Parathyroid adenoma (tissue), 2 donors: ENCODE measurements around the gene NRIP1.

Source experiments
- H2AFZ ChIP-seq: fragments of 300-600 bp; sonication (generic); one replicate; pipeline ENCODE4 v1.7.0; 2017; ENCODE audit warnings: antibody characterized with exemption, mild to moderate bottlenecking
- H3K27ac ChIP-seq: fragments of 300-600 bp; sonication (generic); one replicate; pipeline ENCODE4 v1.7.0; 2017
- H3K27me3 ChIP-seq: fragments of 300-600 bp; sonication (generic); one replicate; pipeline ENCODE4 v1.7.0; 2017; ENCODE audit warnings: low read length; ENCODE audit not compliant: control insufficient read depth, insufficient read depth
- H3K36me3 ChIP-seq: fragments of 300-600 bp; sonication (generic); one replicate; pipeline ENCODE4 v1.7.0; 2017; ENCODE audit warnings: low read length; ENCODE audit not compliant: control insufficient read depth, insufficient read depth
- H3K4me1 ChIP-seq: fragments of 300-600 bp; sonication (generic); one replicate; pipeline ENCODE4 v1.7.0; 2017; ENCODE audit warnings: control low read depth
- H3K4me2 ChIP-seq: fragments of 300-600 bp; sonication (generic); one replicate; pipeline ENCODE4 v1.7.0; 2017; ENCODE audit warnings: low read length
- H3K4me3 ChIP-seq: fragments of 300-600 bp; sonication (generic); one replicate; pipeline ENCODE4 v1.7.0; 2017; ENCODE audit warnings: low read depth, low read length
- H3K79me2 ChIP-seq: fragments of 300-600 bp; sonication (generic); one replicate; pipeline ENCODE4 v1.7.0; 2017; ENCODE audit warnings: control low read depth
- H3K9ac ChIP-seq: fragments of 300-600 bp; sonication (generic); one replicate; pipeline ENCODE4 v1.7.0; 2017; ENCODE audit warnings: mild to moderate bottlenecking
- H3K9me3 ChIP-seq: fragments of 300-600 bp; sonication (generic); one replicate; pipeline ENCODE4 v1.7.0; 2017; ENCODE audit warnings: low read length; ENCODE audit not compliant: control insufficient read depth
- TF ChIP-seq, protein P1 (sequence below): fragments of 300-600 bp; sonication (generic); IDR thresholded peaks from one replicate; pipeline ENCODE4 v1.7.0; 2017; ENCODE audit warnings: antibody characterized with exemption, mild to moderate bottlenecking
- donor health status: primary hyperparathyroidism.

NRIP1 gene

DNA sequence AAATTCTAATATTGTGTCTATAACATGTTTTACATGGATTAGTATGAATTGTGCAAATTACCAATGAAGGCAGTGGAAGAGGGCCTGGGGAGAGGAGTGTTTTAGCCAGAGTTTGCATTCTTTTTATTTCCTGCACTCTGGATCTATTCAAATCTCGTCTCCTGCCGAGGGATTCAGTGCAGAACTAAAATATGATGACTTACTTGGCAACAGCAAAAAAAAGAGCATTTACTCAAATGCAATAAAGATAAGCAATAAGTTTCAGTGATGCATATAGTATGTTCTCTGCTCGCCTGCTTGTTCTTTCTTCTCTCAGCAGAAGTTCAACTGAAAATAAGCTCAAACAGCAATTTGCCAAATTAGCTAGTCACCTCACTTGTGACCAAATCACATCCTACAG, 33.4 kb upstream of the NRIP1 start:
- TF ChIP-seq, protein P1, sequence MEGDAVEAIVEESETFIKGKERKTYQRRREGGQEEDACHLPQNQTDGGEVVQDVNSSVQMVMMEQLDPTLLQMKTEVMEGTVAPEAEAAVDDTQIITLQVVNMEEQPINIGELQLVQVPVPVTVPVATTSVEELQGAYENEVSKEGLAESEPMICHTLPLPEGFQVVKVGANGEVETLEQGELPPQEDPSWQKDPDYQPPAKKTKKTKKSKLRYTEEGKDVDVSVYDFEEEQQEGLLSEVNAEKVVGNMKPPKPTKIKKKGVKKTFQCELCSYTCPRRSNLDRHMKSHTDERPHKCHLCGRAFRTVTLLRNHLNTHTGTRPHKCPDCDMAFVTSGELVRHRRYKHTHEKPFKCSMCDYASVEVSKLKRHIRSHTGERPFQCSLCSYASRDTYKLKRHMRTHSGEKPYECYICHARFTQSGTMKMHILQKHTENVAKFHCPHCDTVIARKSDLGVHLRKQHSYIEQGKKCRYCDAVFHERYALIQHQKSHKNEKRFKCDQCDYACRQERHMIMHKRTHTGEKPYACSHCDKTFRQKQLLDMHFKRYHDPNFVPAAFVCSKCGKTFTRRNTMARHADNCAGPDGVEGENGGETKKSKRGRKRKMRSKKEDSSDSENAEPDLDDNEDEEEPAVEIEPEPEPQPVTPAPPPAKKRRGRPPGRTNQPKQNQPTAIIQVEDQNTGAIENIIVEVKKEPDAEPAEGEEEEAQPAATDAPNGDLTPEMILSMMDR, result no peak

DNA sequence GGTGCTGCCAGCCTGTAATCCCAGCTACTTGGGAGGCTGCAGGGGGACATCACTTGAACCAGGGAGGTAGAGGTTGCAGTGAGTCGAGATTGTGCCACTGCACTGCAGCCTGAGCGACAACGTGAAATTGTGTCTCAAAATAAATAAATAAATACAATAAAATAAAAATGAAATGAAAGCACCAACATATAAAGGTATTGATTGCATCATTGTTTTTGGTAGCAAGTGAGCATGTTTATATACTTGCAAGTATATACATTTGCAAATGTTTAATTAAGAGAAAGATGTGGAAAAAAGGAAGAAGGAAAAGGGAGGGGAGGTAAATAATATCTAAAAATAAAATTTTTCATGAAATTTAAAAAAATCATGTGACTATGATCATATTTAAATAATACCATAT, 32.8 kb upstream of the NRIP1 start:
- TF ChIP-seq, protein P1, result no peak
- H3K4me1 ChIP-seq, result peaks cover 5% of the 10 kb centered on the region
- H3K4me2 ChIP-seq, result no peak overlapping the region
- H3K4me3 ChIP-seq, result no peak overlapping the region
- no peaks in the 10 kb centered on the region for H3K79me2 ChIP-seq
- no peaks in the 10 kb centered on the region for H3K27me3 ChIP-seq
- H2AFZ ChIP-seq, result no peak overlapping the region
- H3K27ac ChIP-seq, result no peak overlapping the region
- no peaks in the 10 kb centered on the region for H3K9me3 ChIP-seq
- H3K36me3 ChIP-seq, result no peaks in the 10 kb centered on the region
- no peak overlapping the region for H3K9ac ChIP-seq

More for the DNA sequence above, 33.4 kb upstream of the NRIP1 start:
- H3K79me2 ChIP-seq, result no peaks in the 10 kb centered on the region
- no peak overlapping the region for H2AFZ ChIP-seq
- no peak overlapping the region for H3K4me2 ChIP-seq
- H3K4me3 ChIP-seq, result no peak overlapping the region
- no peaks in the 10 kb centered on the region for H3K27me3 ChIP-seq
- no peaks in the 10 kb centered on the region for H3K36me3 ChIP-seq
- no peak overlapping the region for H3K9ac ChIP-seq
- no peak overlapping the region for H3K27ac ChIP-seq
- peaks cover 5% of the 10 kb centered on the region for H3K4me1 ChIP-seq
- no peaks in the 10 kb centered on the region for H3K9me3 ChIP-seq

DNA sequence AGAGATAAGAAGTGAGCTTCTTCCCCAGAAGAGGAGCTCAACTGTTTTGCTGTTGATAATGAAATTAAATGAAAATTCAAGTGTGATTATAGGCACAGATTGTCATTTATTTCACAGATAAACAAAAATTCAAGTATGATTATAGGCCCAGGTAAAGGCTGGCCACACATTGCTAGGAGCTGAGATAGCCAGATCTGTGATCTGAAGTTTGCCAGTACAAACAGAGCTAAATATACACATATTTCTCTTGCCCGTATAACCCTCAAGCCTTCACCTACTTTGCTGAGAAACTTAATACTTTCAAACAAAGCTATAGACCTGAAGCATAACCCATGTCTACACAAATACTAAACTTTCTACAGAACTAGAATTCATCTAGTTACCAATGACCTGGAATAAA, 31.3 kb upstream of the NRIP1 start:
- no peaks in the 10 kb centered on the region for H3K36me3 ChIP-seq
- H3K4me1 ChIP-seq, result peaks cover 5% of the 10 kb centered on the region
- H3K4me3 ChIP-seq, result no peak overlapping the region

DNA sequence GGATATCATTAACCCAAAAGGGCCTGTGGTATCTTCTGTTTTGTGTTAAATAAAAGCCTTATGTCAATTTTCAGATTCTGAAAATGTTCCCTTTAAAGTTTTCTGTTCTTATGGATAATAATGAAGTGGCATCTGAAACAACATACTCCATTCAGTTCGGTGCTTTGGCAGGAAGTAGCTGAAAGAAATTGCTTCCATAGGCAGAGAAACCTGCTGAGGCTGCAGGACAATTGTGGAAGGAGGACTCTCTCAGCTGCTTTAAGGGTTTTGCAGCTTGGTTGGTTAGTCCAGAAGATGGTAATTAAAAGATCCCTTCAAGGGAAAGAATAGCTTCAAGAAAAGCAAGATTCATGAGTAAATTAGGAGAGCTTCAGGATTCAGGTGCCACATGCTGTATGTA, 30.5 kb upstream of the NRIP1 start:
- H3K4me2 ChIP-seq, result no peak overlapping the region
- H3K9me3 ChIP-seq, result no peaks in the 10 kb centered on the region
- TF ChIP-seq, protein P1, result no peak
- H3K79me2 ChIP-seq, result no peaks in the 10 kb centered on the region
- peak overlapping the region; percentile 56 for H2AFZ ChIP-seq
- H3K9ac ChIP-seq, result no peak overlapping the region
- peak overlapping the region; percentile 12 for H3K4me3 ChIP-seq
- peak overlapping the region; percentile 54 for H3K27ac ChIP-seq
- no peaks in the 10 kb centered on the region for H3K36me3 ChIP-seq
- peaks cover 5% of the 10 kb centered on the region for H3K4me1 ChIP-seq
- H3K27me3 ChIP-seq, result no peaks in the 10 kb centered on the region

More for the DNA sequence above, 31.3 kb upstream of the NRIP1 start:
- Histone ChIP-seq H3K9ac (no peak overlapping the region), H2AFZ (peak overlapping the region; percentile 56), H3K27ac (peak overlapping the region; percentile 54), H3K27me3 (no peaks in the 10 kb centered on the region), H3K4me2 (no peak overlapping the region), H3K79me2 (no peaks in the 10 kb centered on the region), H3K9me3 (no peaks in the 10 kb centered on the region)
- TF ChIP-seq, protein P1, result no peak

DNA sequence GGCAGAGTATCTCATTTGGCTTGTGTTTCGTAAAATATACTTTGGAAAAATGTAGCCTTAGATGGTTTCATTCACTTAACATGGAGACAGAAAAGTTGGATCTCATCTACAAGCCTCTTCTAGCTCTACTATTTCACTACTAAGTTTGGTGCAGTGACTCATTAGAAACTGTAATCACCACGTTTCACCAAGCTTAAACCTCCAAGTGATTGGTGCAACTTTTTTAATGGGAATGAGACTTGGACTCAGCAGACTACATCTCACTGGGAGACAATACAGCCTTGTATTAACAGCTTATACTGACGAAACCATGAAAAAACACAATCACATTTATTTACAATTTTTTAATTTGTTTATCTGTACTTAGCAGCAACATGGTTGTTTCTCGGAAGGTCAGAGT, 29.9 kb upstream of the NRIP1 start:
- no peaks in the 10 kb centered on the region for H3K79me2 ChIP-seq
- no peaks in the 10 kb centered on the region for H3K27me3 ChIP-seq
- peak overlapping the region; percentile 15 for H2AFZ ChIP-seq
- H3K9ac ChIP-seq, result no peak overlapping the region
- H3K36me3 ChIP-seq, result no peaks in the 10 kb centered on the region
- peaks cover 5% of the 10 kb centered on the region for H3K4me1 ChIP-seq
- no peak overlapping the region for H3K27ac ChIP-seq
- H3K4me2 ChIP-seq, result no peak overlapping the region
- H3K4me3 ChIP-seq, result no peak overlapping the region
- TF ChIP-seq, protein P1, result no peak
- H3K9me3 ChIP-seq, result no peaks in the 10 kb centered on the region
